ENCODE results near the gene ADD2. TPM values are rescaled to one million over a fixed set of nuclear protein-coding genes. Genes with fewer than 3 reads are reported as not detected.

Gene ADD2, protein sequence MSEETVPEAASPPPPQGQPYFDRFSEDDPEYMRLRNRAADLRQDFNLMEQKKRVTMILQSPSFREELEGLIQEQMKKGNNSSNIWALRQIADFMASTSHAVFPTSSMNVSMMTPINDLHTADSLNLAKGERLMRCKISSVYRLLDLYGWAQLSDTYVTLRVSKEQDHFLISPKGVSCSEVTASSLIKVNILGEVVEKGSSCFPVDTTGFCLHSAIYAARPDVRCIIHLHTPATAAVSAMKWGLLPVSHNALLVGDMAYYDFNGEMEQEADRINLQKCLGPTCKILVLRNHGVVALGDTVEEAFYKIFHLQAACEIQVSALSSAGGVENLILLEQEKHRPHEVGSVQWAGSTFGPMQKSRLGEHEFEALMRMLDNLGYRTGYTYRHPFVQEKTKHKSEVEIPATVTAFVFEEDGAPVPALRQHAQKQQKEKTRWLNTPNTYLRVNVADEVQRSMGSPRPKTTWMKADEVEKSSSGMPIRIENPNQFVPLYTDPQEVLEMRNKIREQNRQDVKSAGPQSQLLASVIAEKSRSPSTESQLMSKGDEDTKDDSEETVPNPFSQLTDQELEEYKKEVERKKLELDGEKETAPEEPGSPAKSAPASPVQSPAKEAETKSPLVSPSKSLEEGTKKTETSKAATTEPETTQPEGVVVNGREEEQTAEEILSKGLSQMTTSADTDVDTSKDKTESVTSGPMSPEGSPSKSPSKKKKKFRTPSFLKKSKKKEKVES
- 14.3 and 15.4 TPM in 2 replicates for total RNA-seq

DNA sequence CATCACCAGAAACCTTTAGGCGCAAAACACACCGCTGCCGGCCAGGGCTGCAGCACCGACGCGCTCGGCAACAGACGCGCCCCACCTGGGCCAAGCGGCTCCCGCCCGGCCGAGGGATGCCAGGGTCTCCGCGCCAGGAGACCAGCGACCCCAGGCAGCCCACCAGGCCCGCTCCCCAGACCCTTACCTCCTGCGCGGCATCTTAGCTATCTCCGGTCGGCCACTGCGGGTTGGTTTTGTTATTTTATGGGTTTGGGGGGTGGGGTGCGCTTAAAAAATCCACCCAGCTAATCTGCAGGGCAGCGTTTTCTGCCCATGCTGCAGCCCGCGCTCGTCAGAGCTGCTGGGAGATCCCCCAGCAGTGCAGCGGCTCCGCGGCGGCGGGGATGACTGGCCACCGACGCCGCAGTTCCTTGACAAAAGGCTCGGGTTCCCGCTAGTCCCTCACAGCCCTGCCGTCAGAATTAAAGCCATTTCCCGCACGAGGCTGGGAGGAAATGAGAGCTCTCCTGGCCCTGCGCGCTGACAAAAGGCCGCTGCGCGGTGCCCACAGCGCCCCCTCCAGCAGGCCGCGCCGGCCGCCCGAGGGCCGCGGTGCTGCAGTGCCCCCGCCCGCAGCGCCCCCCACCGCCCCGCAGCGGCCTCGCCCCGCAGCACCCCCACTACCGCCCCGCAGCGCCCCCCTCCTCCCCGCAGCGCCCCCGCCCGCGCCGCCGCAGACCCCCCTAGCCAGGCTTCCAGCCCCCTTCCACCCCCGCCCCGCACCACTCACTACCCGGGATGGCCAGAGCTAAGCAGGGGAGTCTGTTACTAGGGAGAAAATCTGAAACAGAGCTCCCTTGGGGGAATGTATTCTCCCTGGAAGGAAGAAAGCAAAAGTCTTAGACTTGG, at the start of gene ADD2:
Gene ADD2 (minus strand): TSS at position 502 of the 891 bp plus-strand sequence. CDS start 61,792 bp downstream, outside the sequence.

DNA sequence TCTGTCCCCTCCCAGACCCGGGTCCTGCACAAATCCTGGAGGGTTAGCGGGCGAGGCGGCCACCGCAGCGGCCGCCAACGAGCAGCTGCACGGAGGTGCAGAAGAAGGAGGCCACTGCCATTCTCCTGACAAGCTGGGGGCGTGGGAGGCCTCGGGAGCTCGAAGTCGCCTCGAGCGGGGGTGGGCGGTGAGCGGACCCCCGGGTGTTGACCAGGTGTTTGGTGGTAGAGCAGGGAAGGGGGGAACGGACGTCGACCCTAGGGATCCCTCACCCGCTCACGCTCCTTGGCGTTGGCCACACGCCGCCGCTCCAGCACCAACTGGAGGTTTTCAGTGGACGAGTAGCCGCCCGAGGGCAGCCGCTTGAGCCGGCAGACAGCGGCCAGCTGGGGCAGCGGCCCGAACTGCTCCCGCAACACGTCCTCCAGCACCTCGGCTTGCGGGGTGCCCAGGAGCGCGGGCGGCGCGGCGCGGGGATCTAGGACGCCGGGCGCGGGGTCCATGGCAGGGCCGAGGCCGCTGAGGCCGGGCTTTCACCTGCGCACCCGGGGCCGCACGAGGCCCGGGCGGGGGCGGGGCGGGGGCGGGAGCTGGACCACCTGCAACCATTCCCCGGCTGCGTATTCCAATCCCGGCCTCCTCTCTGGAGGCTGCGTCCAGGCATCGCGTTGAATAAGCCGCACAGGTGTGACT, 22.3 kb upstream of the ADD2 start, which contains the start of gene FIGLA:
Gene FIGLA (minus strand): TSS at position 508 of the 693 bp plus-strand sequence. CDS start 5 bp downstream, at position 503.

Other genes with a start within 250 kb of the ADD2 start
- gene TGFA, start 214.4 kb downstream of the ADD2 start, total RNA-seq: 3.1 and 4.7 TPM in 2 replicates
- gene FIGLA, start 22.4 kb upstream of the ADD2 start, total RNA-seq: not detected in 2 replicates
- 0.10 TPM in 1 of 2 replicates, not detected in the other for gene CLEC4F, start 52.4 kb upstream of the ADD2 start, total RNA-seq
- gene CD207, start 67.6 kb upstream of the ADD2 start, total RNA-seq: not detected in 2 replicates
- gene VAX2, start 132.4 kb upstream of the ADD2 start, total RNA-seq: 1.5 and 2.5 TPM in 2 replicates
- gene ATP6V1B1, start 167.7 kb upstream of the ADD2 start, total RNA-seq: 5.8 TPM in 1 of 2 replicates, not detected in the other
- gene ANKRD53, start 210.4 kb upstream of the ADD2 start, total RNA-seq: 0.73 and 0.79 TPM in 2 replicates
- gene TEX261, start 226.7 kb upstream of the ADD2 start, total RNA-seq: 46.4 and 64.4 TPM in 2 replicates